ENCODE data around the gene CDK11A.
"Not testable (repeated sequence)": the region's sequence is repeated elsewhere in the genome, so short reads cannot be mapped to it uniquely, and the experiment has no call there.

Gene CDK11A

DNA sequence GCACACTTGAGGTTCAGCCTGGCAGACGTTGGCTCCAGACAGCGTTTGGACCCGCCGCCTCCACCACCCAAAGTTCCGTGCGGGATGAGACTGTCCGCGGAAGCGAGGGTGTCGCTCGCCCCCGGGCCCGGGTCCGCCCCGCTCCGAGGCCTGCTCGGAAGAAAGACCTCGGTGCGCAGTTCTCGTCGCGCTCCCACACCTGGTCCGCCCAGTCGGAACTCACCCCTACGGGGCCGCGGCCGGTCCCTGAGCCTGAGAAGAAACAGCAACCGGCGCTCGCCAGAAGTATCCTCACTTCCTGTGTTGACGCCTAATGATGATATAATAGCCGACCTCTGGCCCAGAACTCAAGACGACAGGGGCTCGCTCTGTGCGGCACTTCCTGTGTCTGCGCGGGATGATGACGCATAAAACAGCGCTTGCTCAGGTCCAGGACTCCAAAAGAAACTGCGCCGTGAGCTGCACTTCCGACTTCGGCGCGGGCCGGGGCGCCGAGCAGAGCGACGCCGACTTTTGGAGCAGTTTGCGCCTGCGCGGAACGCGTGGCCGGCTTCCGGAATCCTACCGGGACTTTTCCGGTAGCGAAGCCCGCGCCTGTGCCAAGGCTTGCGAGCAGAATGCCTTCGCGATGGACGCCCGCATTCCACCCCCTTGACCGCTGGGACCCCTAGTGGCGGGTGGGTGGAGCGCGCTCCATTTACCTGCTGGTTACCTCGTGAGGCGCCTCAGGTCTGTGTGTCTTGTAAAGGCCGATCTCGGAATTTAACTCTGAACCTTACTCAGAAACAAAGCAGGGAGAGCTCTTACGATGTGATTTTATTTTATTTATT, at the start of gene CDK11A:
Gene CDK11A (minus strand): TSS at position 323 of the 830 bp plus-strand sequence. CDS start 1,539 bp downstream, outside the sequence.
- in situ Hi-C loops (cut with MboI; ENCODE audit: low pct_unique_long_range_greater_than_20kb, low sequenced_read_pairs), result not testable (repeated sequence)
- DNase-seq, result peak; percentile 99

DNA sequence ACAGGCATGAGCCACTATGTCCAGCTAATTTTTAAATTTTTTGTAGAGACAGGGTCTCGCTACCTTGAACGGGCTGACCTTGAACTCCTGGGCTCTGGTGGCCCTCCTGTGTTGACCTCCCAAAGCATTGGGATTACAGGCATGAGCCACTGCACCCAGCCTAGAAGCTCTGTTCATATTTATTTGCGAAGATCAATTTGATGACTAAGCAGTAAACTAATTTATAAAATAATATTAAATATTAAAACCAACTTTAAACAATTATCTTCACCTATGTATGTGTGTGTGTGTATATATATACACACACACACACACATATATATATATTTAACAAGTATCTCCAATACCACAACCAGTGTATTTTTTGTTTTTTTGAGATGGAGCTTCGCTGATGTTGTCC, 49.7 kb upstream of the CDK11A start:
- no peak for DNase-seq
- in situ Hi-C loops (cut with MboI; ENCODE audit: low pct_unique_long_range_greater_than_20kb, low sequenced_read_pairs), result no loop called here

DNA sequence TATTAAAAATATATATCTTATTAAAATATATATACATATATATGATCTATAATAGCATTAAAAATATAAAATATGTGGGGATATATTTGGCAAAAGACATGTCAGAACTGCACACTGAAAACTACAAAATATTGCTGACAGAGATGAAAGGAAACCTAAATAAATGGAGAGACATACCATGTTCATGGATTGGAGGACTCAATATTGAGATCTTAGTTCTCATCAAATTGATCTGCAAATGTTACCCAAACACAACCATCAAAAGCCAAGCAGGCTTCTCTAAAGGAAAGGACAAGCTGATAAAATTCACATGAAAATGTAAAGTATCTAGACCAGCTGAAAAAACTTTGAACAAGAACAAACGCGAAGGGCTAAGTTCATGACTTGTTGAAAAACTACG, 46.9 kb upstream of the CDK11A start:
- DNase-seq, result no peak
- in situ Hi-C loops (cut with MboI; ENCODE audit: low pct_unique_long_range_greater_than_20kb, low sequenced_read_pairs), result no loop called here

DNA sequence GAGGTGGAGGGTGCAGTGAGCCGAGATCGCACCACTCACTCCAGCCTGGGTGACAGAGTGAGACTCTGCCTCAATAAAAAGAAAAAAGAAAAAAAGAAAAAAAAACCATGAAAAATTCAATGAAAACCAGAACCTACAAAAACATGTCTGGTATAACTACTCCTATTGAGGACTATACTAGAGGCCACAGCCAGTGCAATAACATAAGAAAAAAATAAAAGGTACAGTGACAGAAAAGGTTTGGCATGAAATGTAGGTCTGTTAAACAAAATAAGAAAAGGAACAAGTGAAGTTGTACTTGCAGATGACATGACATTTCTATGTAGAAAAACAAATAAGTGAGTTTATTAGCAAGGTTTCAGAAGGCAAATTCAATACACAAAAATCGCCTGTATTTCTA, 45.9 kb upstream of the CDK11A start:
- DNase-seq, result no peak
- in situ Hi-C loops (cut with MboI; ENCODE audit: low pct_unique_long_range_greater_than_20kb, low sequenced_read_pairs), result no loop called here

GRCh38 chr1:1768249-1768992, 44.3 kb upstream of the CDK11A start:
- in situ Hi-C loops (cut with MboI; ENCODE audit: low pct_unique_long_range_greater_than_20kb, low sequenced_read_pairs), result no loop called here
- no peak for DNase-seq

DNA sequence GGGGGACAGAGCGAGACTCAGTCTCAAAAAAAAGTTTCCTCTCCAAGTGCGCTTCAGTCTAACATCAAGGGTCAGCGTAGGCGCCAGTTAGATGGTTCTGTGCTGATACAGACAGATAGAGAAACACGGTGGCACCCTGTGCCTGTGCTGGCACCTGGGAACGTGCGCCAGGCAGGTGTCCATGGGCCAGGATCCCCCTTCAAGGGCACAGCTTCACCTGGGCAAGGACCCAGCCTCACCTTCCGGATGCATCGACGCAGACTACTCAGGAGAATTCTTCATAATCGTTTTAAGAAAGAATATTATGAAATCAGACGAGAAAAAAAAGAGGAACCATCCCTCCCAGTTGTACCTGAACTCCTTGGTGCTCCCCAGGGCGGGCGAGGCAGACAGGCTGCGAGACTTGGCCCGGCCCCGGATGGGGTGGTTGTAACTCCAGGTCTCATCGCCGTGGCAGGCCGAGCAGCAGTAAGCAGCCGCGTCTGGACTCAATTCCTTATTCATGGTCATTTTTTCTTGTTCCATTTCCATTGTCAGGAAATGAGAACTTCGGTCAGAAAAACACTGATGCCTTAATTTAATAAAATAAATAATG, 40.8 kb upstream of the CDK11A start:
- DNase-seq, result no peak
- in situ Hi-C loops (cut with MboI; ENCODE audit: low pct_unique_long_range_greater_than_20kb, low sequenced_read_pairs), result no loop called here

DNA sequence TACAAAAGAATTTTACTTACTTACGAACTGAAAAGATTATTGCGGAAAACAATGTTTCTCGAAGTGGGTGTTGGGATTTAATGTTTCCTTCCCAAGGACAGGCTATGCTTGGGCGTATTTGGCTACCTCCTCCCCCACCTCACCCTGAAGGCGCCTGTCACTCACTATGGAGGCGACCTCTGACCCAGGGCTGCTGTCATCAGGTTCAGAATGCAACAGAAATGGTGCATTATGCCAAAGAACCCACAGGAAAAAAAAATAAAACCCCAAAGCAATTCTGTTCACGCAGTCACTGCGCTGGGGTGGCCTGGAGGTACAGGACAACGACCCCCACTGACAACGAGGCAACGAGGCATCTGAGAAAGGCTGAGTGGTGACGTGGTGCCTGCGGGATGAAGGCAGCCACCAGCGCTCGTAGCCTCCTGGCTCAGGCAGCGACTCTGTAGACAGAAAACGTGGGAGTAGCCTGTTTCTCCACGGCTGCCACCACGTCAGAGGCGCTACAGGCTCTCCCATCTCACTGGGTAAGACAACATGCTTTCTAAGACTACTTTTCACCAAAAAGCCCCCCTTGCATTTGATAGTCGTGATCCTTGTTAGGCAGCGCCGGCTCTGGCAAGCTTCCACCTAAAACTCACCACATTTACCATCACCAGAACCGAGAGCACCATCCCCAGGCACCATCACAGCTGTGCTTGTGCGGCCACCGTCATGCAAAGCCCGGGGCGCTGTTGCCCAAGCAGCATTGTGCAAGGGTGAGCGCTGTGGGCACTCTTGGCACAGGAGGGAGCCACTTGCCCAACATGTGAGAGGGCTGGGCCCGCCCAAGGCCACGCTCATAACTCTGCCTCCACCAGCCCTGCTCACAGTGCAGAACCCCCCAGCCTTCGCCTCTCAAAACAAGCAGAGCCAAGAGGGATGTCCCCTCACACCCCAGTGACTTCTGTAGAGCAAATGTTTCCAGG, 39.8 kb upstream of the CDK11A start:
- peak; percentile 11 for DNase-seq
- in situ Hi-C loops (cut with MboI; ENCODE audit: low pct_unique_long_range_greater_than_20kb, low sequenced_read_pairs), result no loop called here

- in situ Hi-C loops (cut with MboI; ENCODE audit: low pct_unique_long_range_greater_than_20kb, low sequenced_read_pairs), result no loop called here
- no peak for DNase-seq
Observed at GRCh38 chr1:1761504-1762376, 37.6 kb upstream of the CDK11A start.

DNA sequence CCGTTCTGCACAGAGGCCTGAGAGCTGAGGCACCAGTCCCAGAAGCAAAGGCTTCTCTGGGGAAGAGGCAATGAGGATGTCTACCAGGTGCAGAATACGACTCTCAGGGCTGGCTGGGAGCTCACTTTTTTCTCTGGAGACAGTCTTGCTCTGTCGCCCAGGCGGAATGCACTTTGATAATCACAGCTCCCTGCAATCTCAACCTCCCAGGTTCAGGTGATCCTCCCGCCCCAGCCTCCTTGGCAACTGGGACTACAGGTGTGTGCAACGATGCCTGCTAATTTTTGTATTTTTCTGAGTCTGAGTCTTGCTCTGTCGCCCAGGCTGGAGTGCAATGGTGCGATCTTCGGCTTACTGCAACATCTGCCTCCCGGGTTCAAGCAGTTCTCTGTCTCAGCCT, 36.6 kb upstream of the CDK11A start:
- DNase-seq, result no peak
- in situ Hi-C loops (cut with MboI; ENCODE audit: low pct_unique_long_range_greater_than_20kb, low sequenced_read_pairs), result no loop called here

DNA sequence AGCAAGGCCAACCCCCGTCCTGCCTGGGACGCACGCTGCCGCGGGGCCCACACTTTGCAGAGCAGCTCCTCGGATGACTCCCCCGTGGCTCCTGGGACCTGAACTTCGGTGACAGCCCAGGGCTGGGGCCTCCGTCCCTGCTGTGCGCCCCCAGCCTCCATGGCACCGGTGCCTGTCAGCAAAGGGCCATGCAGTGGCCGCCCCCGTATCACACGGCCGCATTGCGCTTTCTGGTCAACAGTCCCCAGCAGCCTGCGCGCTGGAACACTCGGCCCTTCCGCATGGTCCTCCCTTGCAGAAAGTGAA, 36.1 kb upstream of the CDK11A start:
- in situ Hi-C loops (cut with MboI; ENCODE audit: low pct_unique_long_range_greater_than_20kb, low sequenced_read_pairs), result no loop called here
- no peak for DNase-seq

DNA sequence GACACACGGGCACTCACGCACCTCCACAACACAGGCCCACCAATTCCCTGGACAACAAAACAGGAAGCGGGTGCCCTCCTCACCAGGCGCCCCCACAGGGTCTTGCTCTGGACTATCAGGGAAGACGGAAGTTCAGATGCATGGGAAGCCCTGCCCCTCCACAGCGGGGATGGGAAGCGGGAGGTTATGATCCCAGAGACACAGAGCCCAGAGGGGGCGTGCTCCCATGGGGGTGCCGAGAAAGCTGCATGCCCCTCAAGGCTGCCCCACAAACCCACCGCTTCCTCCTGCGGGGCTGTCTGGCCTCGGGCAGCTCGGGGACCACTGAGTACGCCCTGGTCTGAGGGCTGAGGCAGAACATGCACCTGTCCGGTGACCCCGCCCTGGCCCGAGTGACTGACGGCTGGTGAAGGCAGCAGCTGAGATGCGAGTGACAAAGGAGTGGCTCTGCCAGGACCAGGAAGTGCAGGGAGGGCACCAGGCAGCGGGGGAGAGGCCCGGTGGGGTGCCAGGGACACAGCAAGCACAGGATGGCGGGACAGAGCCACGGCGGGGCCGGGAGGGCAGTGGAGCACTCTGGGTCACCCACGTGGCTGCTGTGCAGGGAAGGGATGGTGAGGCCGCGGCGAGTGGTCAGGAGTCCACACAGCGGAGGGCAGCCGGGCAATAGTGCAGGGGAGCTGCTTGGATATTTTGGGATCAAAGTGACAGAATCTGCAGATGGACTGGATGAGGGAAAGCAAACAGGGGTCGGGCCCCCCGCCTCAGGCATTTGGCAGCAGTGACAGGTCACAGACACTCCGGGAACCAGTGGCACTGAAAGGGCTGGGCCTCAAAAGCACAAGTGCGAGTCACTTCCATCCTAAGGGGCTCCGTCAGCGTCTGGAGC, 35.5 kb upstream of the CDK11A start:
- in situ Hi-C loops (cut with MboI; ENCODE audit: low pct_unique_long_range_greater_than_20kb, low sequenced_read_pairs), result no loop called here
- no peak for DNase-seq

DNA sequence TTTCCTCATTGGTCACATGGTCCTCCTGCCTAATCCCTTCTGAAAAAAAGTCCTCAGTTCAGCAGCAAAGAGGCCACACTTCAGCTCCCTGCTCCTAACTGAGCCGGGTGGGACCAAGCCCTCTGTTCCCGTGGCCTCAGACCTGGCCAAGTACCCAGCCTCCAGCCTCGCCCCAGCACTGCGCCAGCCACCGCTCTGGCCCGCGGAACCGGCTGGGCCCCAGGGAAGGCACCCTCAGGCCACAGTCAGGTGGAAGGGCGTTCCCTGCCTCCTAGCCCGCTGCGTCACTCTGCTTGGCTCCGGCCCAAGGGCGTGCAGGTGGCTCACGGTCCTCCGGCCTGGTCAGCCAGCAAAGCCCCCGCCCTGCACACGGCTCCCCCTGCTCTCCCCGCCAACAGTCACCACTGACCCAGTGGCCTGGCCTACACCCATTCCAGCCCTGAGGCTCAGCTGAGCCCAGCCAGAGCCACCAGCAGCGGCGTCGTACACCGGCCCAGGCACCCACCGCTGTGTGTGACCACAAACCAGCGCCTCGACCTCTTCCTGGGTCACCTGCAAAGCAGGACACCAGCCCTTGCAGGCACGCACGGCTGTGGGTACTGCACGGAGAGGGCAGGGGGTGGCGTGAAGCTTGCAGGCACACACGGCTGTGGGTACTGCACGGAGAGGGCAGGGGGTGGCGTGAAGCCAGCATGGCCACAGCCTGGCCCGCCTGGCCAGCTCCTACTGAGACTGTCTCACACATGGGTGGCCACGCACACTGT, 34.7 kb upstream of the CDK11A start:
- in situ Hi-C loops (cut with MboI; ENCODE audit: low pct_unique_long_range_greater_than_20kb, low sequenced_read_pairs), result no loop called here
- no peak for DNase-seq

DNA sequence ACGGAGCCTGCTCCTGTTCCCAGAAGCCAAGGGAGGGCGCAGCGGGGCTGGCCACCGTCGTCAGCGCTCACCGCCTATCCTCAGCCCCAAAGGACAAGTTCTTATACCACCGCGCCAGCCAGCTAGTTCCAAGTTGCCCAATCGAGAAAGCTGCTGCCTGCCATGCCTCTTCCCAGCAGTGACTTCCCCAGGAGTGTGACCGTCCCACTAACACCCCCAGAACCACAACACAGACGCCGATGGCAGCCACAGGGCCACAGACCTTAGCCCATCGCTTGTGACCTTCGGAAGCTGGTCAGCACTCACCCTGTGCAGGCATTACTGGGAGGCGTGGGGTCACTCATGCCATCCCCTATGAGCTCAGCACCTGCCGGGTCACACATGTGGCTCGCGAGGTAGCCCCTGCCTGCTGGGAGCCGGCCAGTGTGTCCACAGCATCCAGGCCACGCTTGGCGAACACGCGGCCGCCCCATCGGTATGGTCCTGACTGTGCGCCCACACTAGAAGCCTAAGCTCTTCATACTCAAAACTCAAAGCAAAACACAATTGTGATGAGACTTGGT, 34.0 kb upstream of the CDK11A start:
- DNase-seq, result no peak
- in situ Hi-C loops (cut with MboI; ENCODE audit: low pct_unique_long_range_greater_than_20kb, low sequenced_read_pairs), result no loop called here

DNA sequence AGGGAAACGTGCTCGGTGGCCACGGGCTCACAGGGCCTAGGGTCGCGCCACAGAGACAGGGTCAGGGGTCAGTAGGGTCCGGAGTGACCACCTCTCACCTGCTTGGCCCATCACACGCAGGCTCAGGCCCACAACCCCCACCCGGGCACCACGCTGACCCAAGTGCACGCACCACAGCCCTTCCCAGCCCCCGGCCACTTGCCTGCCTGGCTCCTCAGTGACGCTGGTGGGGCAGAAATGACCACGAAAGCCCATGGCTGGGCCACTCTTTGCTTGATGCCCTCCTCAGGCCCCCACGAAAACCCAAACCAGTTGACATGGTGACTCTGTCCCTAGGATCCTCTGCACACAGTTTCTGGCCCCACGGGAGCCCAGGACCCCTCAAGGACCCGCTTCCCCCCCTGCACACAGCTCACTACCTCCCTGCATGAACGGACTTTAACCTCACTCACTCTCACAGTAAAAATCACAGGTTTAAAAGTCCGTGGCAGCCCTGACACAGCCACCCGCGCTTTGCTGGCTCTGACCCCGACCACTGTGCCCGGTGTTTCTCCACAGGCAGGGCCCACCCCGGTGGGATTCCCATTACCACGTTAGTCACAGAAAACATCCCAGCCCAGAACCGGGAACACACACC, 33.4 kb upstream of the CDK11A start:
- no peak for DNase-seq
- in situ Hi-C loops (cut with MboI; ENCODE audit: low pct_unique_long_range_greater_than_20kb, low sequenced_read_pairs), result no loop called here

GRCh38 chr1:1756661-1757421, 32.7 kb upstream of the CDK11A start:
- in situ Hi-C loops (cut with MboI; ENCODE audit: low pct_unique_long_range_greater_than_20kb, low sequenced_read_pairs), result no loop called here
- DNase-seq, result no peak

Measured in KBM-7 (cell line).